Measurements from ENCODE around the gene RSPRY1. TPM values are rescaled to one million over a fixed set of nuclear protein-coding genes. Genes with fewer than 3 reads are reported as not detected.

RSPRY1 gene
- total RNA-seq, 1 donor from 2014 or later = 76.8 TPM

GRCh38 chr16:57149391-57149790 is 36.7 kb upstream of the RSPRY1 start:
- no peak overlapping the region for H3K27ac Mint-ChIP-seq (ENCODE audit: unreplicated experiment)
- Histone ChIP-seq H4K20me1 (ENCODE audit: insufficient read depth, low read length) (peaks cover 3% of the 10 kb centered on the region), H3K4me3 (ENCODE audit: insufficient read depth, low read depth, low read length) (no peak overlapping the region), H3K79me2 (ENCODE audit: insufficient read depth, low read length) (no peaks in the 10 kb centered on the region), H3K27me3 (ENCODE audit: insufficient read depth, low read length) (no peaks in the 10 kb centered on the region), H3K4me2 (ENCODE audit: low read length) (no peak overlapping the region), H3K27ac (ENCODE audit: low read depth, low read length) (no peak overlapping the region), H3K9ac (ENCODE audit: low read length) (no peak overlapping the region), H3K9me3 (ENCODE audit: insufficient read depth, low read depth, low read length) (no peaks in the 10 kb centered on the region), H3K36me3 (ENCODE audit: insufficient read depth, low read length) (peaks cover 18% of the 10 kb centered on the region), H3K4me1 (ENCODE audit: insufficient read depth, low read length) (peaks cover 12% of the 10 kb centered on the region), H2AFZ (ENCODE audit: low read depth, low read length) (no peak overlapping the region)
- FAIRE-seq = no peak
- H3K4me1 Mint-ChIP-seq (ENCODE audit: low read depth, unreplicated experiment) = peaks cover 10% of the 10 kb centered on the region
- H3K36me3 Mint-ChIP-seq (ENCODE audit: low read depth, unreplicated experiment) = peaks cover 29% of the 10 kb centered on the region
- DNase-seq (ENCODE audit: low read depth) = no peak
- H3K9me3 Mint-ChIP-seq (ENCODE audit: unreplicated experiment) = peaks cover 2% of the 10 kb centered on the region
- no peak for TF ChIP-seq EZH2 (IDR thresholded peaks at IDR 0.05; ENCODE audit: insufficient read depth, low read length)
- TF ChIP-seq CTCF (IDR thresholded peaks at IDR 0.05; ENCODE audit: insufficient read depth, low read depth, low read length) = no peak
- H3K4me3 Mint-ChIP-seq (ENCODE audit: unreplicated experiment) = no peak overlapping the region
- H3K27me3 Mint-ChIP-seq (ENCODE audit: low read depth, unreplicated experiment) = no peaks in the 10 kb centered on the region

- no peak overlapping the region for H3K4me3 ChIP-seq (ENCODE audit: insufficient read depth, low read depth, low read length)
- Mint-ChIP-seq H3K4me1 (ENCODE audit: low read depth, unreplicated experiment) (peaks cover 9% of the 10 kb centered on the region), H3K27me3 (ENCODE audit: low read depth, unreplicated experiment) (no peaks in the 10 kb centered on the region), H3K9me3 (ENCODE audit: unreplicated experiment) (peaks cover 2% of the 10 kb centered on the region), H3K27ac (ENCODE audit: unreplicated experiment) (no peak overlapping the region), H3K36me3 (ENCODE audit: low read depth, unreplicated experiment) (peaks cover 38% of the 10 kb centered on the region), H3K4me3 (ENCODE audit: unreplicated experiment) (no peak overlapping the region)
- H4K20me1 ChIP-seq (ENCODE audit: insufficient read depth, low read length) = peaks cover 3% of the 10 kb centered on the region
- no peaks in the 10 kb centered on the region for H3K79me2 ChIP-seq (ENCODE audit: insufficient read depth, low read length)
- DNase-seq (ENCODE audit: low read depth) (peak; percentile 61), FAIRE-seq (no peak)
- TF ChIP-seq CTCF (IDR thresholded peaks at IDR 0.05; ENCODE audit: insufficient read depth, low read depth, low read length) = no peak
- TF ChIP-seq EZH2 (IDR thresholded peaks at IDR 0.05; ENCODE audit: insufficient read depth, low read length) = no peak
- no peak overlapping the region for H3K9ac ChIP-seq (ENCODE audit: low read length)
- no peak overlapping the region for H3K27ac ChIP-seq (ENCODE audit: low read depth, low read length)
- H3K4me2 ChIP-seq (ENCODE audit: low read length) = no peak overlapping the region
- no peaks in the 10 kb centered on the region for H3K9me3 ChIP-seq (ENCODE audit: insufficient read depth, low read depth, low read length)
- H2AFZ ChIP-seq (ENCODE audit: low read depth, low read length) = no peak overlapping the region
- H3K27me3 ChIP-seq (ENCODE audit: insufficient read depth, low read length) = no peaks in the 10 kb centered on the region
- peaks cover 18% of the 10 kb centered on the region for H3K36me3 ChIP-seq (ENCODE audit: insufficient read depth, low read length)
- peaks cover 12% of the 10 kb centered on the region for H3K4me1 ChIP-seq (ENCODE audit: insufficient read depth, low read length)
Measured at GRCh38 chr16:57150682-57151330, 35.3 kb upstream of the RSPRY1 start.

DNA sequence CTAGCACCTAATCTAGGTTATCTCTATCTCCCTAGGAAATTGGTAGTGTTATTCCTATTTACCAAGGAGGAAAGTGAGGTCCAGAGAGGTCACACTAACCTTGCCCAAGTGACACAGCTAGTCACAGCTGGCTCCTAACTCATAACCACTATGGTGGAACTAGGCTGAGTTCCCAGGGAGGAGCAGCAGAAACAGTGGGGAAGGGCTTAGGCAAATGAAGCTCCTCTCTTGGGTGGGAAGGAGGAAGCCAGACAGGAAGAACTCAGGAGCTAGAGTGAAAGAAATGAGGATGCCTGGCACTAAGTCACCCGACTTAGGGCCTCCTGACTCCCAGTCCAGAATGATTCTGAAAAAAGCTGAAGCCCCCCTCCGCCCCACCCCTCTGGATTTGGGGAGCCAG is 34.8 kb upstream of the RSPRY1 start:
- no peak for DNase-seq (ENCODE audit: low read depth)
- H3K9ac ChIP-seq (ENCODE audit: low read length) = no peak overlapping the region
- Mint-ChIP-seq H3K4me1 (ENCODE audit: low read depth, unreplicated experiment) (peaks cover 9% of the 10 kb centered on the region), H3K27ac (ENCODE audit: unreplicated experiment) (no peak overlapping the region), H3K27me3 (ENCODE audit: low read depth, unreplicated experiment) (no peaks in the 10 kb centered on the region), H3K4me3 (ENCODE audit: unreplicated experiment) (no peak overlapping the region), H3K9me3 (ENCODE audit: unreplicated experiment) (peaks cover 2% of the 10 kb centered on the region), H3K36me3 (ENCODE audit: low read depth, unreplicated experiment) (peaks cover 38% of the 10 kb centered on the region)
- no peak for FAIRE-seq
- H3K27me3 ChIP-seq (ENCODE audit: insufficient read depth, low read length) = no peaks in the 10 kb centered on the region
- no peaks in the 10 kb centered on the region for H3K9me3 ChIP-seq (ENCODE audit: insufficient read depth, low read depth, low read length)
- H3K4me3 ChIP-seq (ENCODE audit: insufficient read depth, low read depth, low read length) = no peak overlapping the region
- H3K27ac ChIP-seq (ENCODE audit: low read depth, low read length) = no peak overlapping the region
- H2AFZ ChIP-seq (ENCODE audit: low read depth, low read length) = no peak overlapping the region
- no peak for TF ChIP-seq EZH2 (IDR thresholded peaks at IDR 0.05; ENCODE audit: insufficient read depth, low read length)
- no peak for TF ChIP-seq CTCF (IDR thresholded peaks at IDR 0.05; ENCODE audit: insufficient read depth, low read depth, low read length)
- peaks cover 18% of the 10 kb centered on the region for H3K36me3 ChIP-seq (ENCODE audit: insufficient read depth, low read length)
- H3K79me2 ChIP-seq (ENCODE audit: insufficient read depth, low read length) = no peaks in the 10 kb centered on the region
- H4K20me1 ChIP-seq (ENCODE audit: insufficient read depth, low read length) = peaks cover 3% of the 10 kb centered on the region
- H3K4me2 ChIP-seq (ENCODE audit: low read length) = no peak overlapping the region
- peaks cover 12% of the 10 kb centered on the region for H3K4me1 ChIP-seq (ENCODE audit: insufficient read depth, low read length)
